ENCODE results near the gene GSG1.

Gene GSG1

DNA sequence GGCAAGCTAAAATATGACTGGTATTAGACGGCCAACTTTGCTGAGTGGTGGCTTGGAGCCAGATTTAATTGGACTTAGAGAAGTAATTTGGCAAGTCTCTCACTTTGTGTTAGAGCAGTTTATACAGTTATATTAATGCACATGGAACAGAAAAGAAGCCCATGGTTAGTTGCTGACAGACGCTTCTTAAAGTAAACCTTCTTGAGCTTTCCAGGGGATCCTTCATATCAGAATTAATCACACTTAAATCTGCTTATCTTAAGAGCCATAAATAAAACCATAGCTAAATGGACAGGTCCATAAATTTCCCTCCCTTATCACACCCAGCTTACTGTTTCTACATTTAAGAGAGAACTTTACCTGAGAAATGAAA lies 9.6 kb downstream of the GSG1 start:
- H3K36me3 ChIP-seq (replicated peaks): no peaks in the 10 kb centered on the region
- H3K27me3 ChIP-seq (replicated peaks): no peaks in the 10 kb centered on the region
- no peak overlapping the region for H3K4me3 ChIP-seq (ENCODE audit: low read depth, low read length)
- TF ChIP-seq, protein P1, sequence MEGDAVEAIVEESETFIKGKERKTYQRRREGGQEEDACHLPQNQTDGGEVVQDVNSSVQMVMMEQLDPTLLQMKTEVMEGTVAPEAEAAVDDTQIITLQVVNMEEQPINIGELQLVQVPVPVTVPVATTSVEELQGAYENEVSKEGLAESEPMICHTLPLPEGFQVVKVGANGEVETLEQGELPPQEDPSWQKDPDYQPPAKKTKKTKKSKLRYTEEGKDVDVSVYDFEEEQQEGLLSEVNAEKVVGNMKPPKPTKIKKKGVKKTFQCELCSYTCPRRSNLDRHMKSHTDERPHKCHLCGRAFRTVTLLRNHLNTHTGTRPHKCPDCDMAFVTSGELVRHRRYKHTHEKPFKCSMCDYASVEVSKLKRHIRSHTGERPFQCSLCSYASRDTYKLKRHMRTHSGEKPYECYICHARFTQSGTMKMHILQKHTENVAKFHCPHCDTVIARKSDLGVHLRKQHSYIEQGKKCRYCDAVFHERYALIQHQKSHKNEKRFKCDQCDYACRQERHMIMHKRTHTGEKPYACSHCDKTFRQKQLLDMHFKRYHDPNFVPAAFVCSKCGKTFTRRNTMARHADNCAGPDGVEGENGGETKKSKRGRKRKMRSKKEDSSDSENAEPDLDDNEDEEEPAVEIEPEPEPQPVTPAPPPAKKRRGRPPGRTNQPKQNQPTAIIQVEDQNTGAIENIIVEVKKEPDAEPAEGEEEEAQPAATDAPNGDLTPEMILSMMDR (IDR thresholded peaks at IDR 0.05; ENCODE audit: low read depth, low read length, missing control alignments): no peak
- in situ Hi-C loops (cut with HindIII; ENCODE audit: low pct_ligation_motif_present, low sequenced_read_pairs): no loop called here
- H3K27ac ChIP-seq: peak overlapping the region; percentile 14
- DNase-seq: no peak

DNA sequence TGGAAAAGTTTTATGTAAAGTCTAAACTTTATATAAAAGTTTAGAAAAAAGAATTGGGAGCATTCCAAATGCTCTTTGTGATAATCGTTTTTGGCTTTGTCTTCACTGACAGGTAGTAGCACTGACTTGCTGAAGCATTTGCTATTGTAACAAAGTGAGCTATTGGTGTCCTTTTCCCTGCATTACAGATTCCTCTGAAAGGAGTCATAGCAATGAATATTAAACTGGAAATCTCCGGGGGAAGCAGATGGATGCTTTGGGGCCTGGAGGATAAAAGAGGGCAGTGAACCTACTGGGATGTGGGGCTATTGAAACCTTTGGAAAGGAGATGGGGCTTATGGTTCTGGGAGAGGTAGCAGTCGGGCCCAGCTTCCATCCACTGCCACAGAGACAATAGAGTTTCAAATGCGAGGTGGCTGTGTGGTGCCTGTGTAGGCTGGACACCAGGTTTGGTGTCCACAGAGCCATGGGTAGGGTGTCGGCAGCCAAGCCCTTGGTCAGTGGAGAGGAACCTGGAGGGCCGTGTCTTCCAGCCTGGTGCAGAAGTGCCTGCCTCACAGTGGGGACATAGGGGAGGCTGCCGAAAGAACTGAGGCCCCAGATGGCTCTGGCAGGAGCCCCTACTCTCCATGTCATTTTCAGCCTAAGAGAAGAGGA lies 10.1 kb downstream of the GSG1 start:
- TF ChIP-seq, protein P1 (IDR thresholded peaks at IDR 0.05; ENCODE audit: low read depth, low read length, missing control alignments): no peak
- Histone ChIP-seq H3K27me3 (replicated peaks) (no peaks in the 10 kb centered on the region), H3K36me3 (replicated peaks) (no peaks in the 10 kb centered on the region), H3K27ac (no peak overlapping the region), H3K4me3 (ENCODE audit: low read depth, low read length) (no peak overlapping the region)
- no peak for DNase-seq
- in situ Hi-C loops (cut with HindIII; ENCODE audit: low pct_ligation_motif_present, low sequenced_read_pairs): no loop called here

DNA sequence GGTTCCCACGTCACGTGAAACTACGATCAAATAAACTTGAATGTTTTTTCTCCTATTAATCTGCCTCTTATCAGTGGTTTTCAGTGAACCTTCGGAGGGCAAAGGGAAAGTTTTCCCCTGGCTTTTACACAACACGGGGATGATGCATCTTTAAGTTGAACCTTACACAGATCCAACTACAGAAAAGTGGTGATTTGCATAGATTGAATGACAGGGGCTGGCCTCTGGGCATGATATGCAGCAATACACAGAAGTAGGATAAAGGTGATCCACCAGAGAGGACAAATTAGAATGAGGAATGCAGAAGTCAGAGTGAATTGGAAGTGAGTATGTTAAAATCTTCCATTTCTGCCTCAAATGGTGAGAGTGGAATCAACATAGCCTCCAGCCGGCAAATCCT lies 11.6 kb downstream of the GSG1 start:
- Histone ChIP-seq H3K4me3 (ENCODE audit: low read depth, low read length) (no peak overlapping the region), H3K36me3 (replicated peaks) (no peaks in the 10 kb centered on the region), H3K27me3 (replicated peaks) (no peaks in the 10 kb centered on the region), H3K27ac (no peak overlapping the region)
- no peak for DNase-seq
- TF ChIP-seq, protein P1 (IDR thresholded peaks at IDR 0.05; ENCODE audit: low read depth, low read length, missing control alignments): no peak
- in situ Hi-C loops (cut with HindIII; ENCODE audit: low pct_ligation_motif_present, low sequenced_read_pairs): no loop called here

DNA sequence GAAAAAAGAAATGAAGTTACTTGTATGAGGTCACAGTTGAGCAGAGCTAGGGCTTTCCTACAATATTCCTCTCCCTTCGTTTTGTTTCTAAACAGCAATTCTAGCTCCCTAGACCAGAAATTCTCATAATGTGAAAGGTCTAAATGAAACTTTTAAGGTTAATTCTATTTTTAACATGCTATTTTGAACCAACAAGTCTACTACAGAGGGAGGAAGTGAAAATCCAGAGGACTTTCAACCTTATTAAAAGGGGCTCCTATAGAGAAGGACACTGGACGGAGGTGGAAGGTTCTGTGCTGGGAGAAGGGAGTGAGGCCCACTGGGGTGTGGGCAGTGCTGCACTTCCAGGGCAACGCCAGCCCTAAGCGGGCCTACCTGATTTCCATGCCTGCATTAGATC lies 13.4 kb downstream of the GSG1 start:
- in situ Hi-C loops (cut with HindIII; ENCODE audit: low pct_ligation_motif_present, low sequenced_read_pairs): no loop called here
- no peak overlapping the region for H3K27ac ChIP-seq
- TF ChIP-seq, protein P1 (IDR thresholded peaks at IDR 0.05; ENCODE audit: low read depth, low read length, missing control alignments): no peak
- H3K4me3 ChIP-seq (ENCODE audit: low read depth, low read length): no peak overlapping the region
- H3K27me3 ChIP-seq (replicated peaks): no peaks in the 10 kb centered on the region
- DNase-seq: no peak
- H3K36me3 ChIP-seq (replicated peaks): no peaks in the 10 kb centered on the region

DNA sequence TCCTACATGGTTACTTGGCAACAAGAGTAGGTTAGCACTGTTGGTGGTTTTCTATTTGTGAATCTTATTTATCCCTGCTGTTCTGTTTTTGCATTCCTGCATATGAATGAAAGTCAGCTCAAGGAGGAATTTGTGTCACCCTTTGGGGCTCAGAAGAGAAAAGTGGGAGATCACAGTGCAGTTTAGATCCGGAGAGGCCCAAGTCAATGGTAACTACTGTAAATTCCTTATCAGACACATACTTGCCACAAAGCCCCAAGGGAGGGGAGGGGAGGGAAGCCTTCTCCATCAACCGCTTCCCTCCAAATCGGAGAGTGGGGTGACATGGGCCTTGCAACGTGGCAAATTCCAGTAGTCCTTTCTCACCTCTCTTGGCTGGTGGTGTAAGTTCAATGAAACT lies 15.0 kb downstream of the GSG1 start:
- DNase-seq: no peak
- H3K27ac ChIP-seq: no peak overlapping the region
- H3K36me3 ChIP-seq (replicated peaks): no peaks in the 10 kb centered on the region
- no peaks in the 10 kb centered on the region for H3K27me3 ChIP-seq (replicated peaks)
- in situ Hi-C loops (cut with HindIII; ENCODE audit: low pct_ligation_motif_present, low sequenced_read_pairs): no loop called here
- H3K4me3 ChIP-seq (ENCODE audit: low read depth, low read length): no peak overlapping the region
- TF ChIP-seq, protein P1 (IDR thresholded peaks at IDR 0.05; ENCODE audit: low read depth, low read length, missing control alignments): no peak

DNA sequence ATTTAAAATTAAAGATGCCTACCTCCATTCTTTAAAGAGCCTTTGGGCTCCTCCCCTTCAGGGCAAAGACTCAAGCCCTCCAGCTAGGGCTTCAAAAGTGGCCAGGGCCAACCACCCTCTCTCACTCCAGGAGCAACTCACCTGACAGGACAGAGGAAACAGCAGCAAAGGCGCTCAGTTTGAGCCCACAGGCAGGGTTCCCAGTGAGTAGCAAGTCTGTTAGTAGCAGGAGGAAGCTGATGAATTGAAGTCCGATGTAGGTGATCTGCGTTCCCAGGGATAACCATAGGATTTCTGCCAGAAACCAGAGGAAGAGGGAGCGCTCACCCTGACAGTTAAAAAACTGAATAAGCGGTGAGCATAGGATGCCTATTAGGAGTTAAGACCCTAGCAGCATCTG lies 15.7 kb downstream of the GSG1 start:
- Histone ChIP-seq H3K27me3 (replicated peaks) (no peaks in the 10 kb centered on the region), H3K27ac (no peak overlapping the region), H3K36me3 (replicated peaks) (no peaks in the 10 kb centered on the region), H3K4me3 (ENCODE audit: low read depth, low read length) (no peak overlapping the region)
- in situ Hi-C loops (cut with HindIII; ENCODE audit: low pct_ligation_motif_present, low sequenced_read_pairs): no loop called here
- TF ChIP-seq, protein P1 (IDR thresholded peaks at IDR 0.05; ENCODE audit: low read depth, low read length, missing control alignments): no peak
- no peak for DNase-seq

Data from brain microvascular endothelial cell (primary cell).